ENCODE results near the gene TRIM72.
"Not testable (repeated sequence)": the region's sequence is repeated elsewhere in the genome, so short reads cannot be mapped to it uniquely, and the experiment has no call there.

The TRIM72 gene

GRCh38 chr16:31271621-31272190 lies 57.8 kb downstream of the TRIM72 start:
- TF ChIP-seq, protein P1, sequence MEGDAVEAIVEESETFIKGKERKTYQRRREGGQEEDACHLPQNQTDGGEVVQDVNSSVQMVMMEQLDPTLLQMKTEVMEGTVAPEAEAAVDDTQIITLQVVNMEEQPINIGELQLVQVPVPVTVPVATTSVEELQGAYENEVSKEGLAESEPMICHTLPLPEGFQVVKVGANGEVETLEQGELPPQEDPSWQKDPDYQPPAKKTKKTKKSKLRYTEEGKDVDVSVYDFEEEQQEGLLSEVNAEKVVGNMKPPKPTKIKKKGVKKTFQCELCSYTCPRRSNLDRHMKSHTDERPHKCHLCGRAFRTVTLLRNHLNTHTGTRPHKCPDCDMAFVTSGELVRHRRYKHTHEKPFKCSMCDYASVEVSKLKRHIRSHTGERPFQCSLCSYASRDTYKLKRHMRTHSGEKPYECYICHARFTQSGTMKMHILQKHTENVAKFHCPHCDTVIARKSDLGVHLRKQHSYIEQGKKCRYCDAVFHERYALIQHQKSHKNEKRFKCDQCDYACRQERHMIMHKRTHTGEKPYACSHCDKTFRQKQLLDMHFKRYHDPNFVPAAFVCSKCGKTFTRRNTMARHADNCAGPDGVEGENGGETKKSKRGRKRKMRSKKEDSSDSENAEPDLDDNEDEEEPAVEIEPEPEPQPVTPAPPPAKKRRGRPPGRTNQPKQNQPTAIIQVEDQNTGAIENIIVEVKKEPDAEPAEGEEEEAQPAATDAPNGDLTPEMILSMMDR (IDR thresholded peaks at IDR 0.05; ENCODE audit: low read depth, low read length): no peak
- no peak for DNase-seq (ENCODE audit: extremely low read depth, low read depth)

- TF ChIP-seq, protein P1 (IDR thresholded peaks at IDR 0.05; ENCODE audit: low read depth, low read length): no peak
- no peak for DNase-seq (ENCODE audit: extremely low read depth, low read depth)
Measured at GRCh38 chr16:31273187-31273586, 59.3 kb downstream of the TRIM72 start.

DNA sequence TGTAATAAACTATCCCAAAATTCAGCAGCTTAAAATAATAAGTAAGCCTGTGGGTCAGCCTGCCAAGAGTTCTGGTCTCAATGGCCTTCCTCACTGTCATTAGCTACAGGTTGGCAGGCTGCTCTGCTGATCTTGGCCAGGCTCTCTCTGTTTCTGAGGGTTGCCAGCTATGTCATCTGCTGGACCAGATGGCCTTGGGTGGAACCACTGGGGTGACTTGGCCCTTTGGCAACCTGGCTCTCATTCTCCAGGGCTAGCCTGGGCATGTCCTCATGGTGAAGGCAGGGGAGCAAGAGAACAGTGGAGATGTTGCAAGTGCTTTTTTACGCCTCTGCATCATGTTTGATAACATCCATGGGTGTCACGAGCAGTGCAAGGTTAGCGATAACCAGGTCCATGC lies 59.8 kb downstream of the TRIM72 start:
- DNase-seq (ENCODE audit: extremely low read depth, low read depth): no peak

GRCh38 chr16:31274831-31275816 lies 61.2 kb downstream of the TRIM72 start:
- DNase-seq (ENCODE audit: extremely low read depth, low read depth): no peak
- TF ChIP-seq, protein P1 (IDR thresholded peaks at IDR 0.05; ENCODE audit: low read depth, low read length): no peak

More for the DNA sequence above, 59.8 kb downstream of the TRIM72 start:
- TF ChIP-seq, protein P1 (IDR thresholded peaks at IDR 0.05; ENCODE audit: low read depth, low read length): no peak

DNA sequence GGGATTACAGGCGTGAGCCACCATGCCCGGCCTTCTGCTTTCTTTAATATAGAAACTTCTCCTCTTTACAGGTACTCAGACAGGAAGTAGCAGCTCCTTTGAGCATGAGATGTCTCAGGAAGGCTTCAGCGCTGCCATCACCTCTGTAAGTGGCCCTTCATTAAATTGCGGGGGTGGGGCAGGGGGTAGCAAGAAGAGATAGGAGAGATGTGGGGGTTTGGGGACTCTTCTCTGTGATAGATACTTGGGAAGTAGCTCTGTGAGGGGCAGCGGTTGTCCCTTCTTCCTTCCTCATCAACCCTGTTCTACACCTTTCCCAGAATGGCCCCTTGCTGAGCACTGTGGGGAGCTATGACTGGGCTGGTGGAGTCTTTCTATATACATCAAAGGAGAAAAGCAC lies 62.7 kb downstream of the TRIM72 start:
- TF ChIP-seq, protein P1 (IDR thresholded peaks at IDR 0.05; ENCODE audit: low read depth, low read length): no peak
- no peak for DNase-seq (ENCODE audit: extremely low read depth, low read depth)

DNA sequence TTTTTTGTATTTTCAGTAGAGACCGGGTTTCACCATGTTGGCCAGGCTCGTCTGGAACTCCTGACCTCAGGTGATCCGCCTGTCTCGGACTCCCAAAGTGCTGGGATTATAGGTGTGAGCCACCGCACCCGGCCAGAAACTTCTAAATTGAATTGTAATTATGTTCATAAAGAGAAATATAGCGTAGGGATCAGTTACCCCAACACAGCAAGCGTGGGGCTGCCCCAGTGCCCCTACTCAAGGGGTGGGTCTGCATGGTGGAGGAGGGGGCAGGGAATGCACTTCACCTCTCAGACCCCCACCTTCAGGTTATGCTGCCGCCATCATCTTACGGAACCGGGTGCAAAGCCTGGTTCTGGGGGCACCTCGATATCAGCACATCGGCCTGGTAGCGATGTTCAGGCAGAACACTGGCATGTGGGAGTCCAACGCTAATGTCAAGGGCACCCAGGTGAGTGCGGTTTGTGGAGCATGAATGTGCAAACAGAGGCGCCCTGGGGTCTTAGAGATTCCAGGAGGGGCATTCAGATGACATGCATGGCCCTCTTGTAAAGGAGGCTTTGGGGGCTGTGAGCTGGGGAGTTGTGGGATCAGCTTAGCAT lies 63.8 kb downstream of the TRIM72 start:
- no peak for DNase-seq (ENCODE audit: extremely low read depth, low read depth)
- TF ChIP-seq, protein P1 (IDR thresholded peaks at IDR 0.05; ENCODE audit: low read depth, low read length): no peak

GRCh38 chr16:31278853-31279252 lies 64.9 kb downstream of the TRIM72 start:
- not testable (repeated sequence) for DNase-seq (ENCODE audit: extremely low read depth, low read depth)

Measured in AG09319 (cell line).